ENCODE results near the gene SEC14L1. TPM values are rescaled to one million over a fixed set of nuclear protein-coding genes. Genes with fewer than 3 reads are reported as not detected.

Gene SEC14L1
- total RNA-seq, 1 experiment from 2014 or later, result 81.0 TPM

DNA sequence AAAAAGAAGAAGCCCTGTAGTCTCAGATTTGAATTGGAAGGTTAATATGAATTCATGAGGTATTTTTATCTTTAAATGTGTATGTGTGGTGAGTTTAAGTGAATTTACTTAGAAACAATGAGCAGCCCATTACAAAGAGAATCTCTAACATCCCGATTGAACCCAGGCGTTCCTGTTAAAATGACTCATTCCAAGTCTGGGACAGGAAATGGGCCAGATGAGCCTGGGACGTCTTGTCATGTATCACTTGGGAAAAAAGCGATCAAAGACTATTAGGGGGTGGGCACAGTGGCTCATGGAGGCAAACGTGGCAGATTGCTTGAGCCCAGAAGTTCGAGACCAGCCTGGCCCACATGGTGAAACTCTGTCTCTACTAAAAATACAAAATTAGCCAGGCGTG, 81.6 kb downstream of the SEC14L1 start (continued):
- TF ChIP-seq, protein P1, sequence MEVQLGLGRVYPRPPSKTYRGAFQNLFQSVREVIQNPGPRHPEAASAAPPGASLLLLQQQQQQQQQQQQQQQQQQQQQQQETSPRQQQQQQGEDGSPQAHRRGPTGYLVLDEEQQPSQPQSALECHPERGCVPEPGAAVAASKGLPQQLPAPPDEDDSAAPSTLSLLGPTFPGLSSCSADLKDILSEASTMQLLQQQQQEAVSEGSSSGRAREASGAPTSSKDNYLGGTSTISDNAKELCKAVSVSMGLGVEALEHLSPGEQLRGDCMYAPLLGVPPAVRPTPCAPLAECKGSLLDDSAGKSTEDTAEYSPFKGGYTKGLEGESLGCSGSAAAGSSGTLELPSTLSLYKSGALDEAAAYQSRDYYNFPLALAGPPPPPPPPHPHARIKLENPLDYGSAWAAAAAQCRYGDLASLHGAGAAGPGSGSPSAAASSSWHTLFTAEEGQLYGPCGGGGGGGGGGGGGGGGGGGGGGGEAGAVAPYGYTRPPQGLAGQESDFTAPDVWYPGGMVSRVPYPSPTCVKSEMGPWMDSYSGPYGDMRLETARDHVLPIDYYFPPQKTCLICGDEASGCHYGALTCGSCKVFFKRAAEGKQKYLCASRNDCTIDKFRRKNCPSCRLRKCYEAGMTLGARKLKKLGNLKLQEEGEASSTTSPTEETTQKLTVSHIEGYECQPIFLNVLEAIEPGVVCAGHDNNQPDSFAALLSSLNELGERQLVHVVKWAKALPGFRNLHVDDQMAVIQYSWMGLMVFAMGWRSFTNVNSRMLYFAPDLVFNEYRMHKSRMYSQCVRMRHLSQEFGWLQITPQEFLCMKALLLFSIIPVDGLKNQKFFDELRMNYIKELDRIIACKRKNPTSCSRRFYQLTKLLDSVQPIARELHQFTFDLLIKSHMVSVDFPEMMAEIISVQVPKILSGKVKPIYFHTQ (CRISPR knock-in tag; IDR thresholded peaks at IDR 0.05), result no peak
- TF ChIP-seq SMAD4 (CRISPR knock-in tag; IDR thresholded peaks at IDR 0.05), result no peak
- TF ChIP-seq NFYB (CRISPR knock-in tag; conservative IDR thresholded peaks at IDR 0.05; ENCODE audit: low read depth), result no peak

DNA sequence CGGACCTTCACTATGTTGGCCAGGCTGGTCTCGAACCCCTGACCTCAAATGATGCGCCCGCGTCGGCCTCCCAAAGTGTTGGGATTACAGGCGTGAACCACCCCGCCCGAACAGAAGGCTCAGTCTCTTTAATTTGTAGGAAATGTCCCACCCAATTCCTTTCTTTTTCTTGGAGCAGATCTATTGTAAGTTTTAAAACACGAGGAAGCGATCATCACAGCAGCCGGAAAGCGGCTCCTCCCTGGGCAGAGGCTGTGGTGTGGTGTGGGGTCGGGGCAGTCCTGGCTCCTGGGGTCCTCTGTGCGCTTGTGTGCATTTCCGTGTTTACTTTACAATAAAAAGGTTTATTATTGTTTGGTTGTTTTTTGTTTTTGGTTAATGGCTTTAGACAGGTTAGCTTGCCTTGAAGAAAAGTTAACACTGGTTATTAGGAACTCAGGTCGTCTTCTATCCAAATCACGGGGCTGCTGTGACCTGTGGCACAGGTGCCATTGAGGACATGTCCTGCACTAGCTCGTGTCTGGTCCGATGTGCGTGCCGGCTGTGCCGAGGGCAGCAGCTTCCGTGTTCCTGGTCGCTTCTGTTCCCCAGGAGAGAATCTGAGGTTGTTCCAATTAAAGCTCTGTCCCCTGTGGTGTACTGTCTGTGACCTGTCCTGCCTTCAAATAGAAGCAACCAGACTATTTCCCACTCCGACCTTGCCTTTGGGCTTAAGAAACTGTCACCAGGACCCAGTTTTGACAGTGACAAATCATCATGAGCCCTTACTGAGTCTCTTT, 83.1 kb downstream of the SEC14L1 start:
- H3K27me3 Mint-ChIP-seq (ENCODE audit: low read depth), result no peaks in the 10 kb centered on the region
- H3K27ac Mint-ChIP-seq, result no peak overlapping the region
- CTCF ChIA-PET, result interaction anchor here (1.2 kb wide), 1 partner anchor 9 kb away, joined by 7 read pairs; no protein-coding TSS in a partner anchor
- DNase-seq (ENCODE audit: low spot score) (no peak), ATAC-seq (no peak)
- H3K9me3 Mint-ChIP-seq, result no peaks in the 10 kb centered on the region
- TF ChIP-seq CREB1 (CRISPR knock-in tag; IDR thresholded peaks at IDR 0.05) (no peak), ATF1 (CRISPR knock-in tag; IDR thresholded peaks at IDR 0.05) (no peak), NR3C1 (CRISPR knock-in tag; conservative IDR thresholded peaks at IDR 0.05; ENCODE audit: low read depth) (no peak), GRHL2 (CRISPR knock-in tag; IDR thresholded peaks at IDR 0.05; ENCODE audit: insufficient replicate concordance, severe bottlenecking) (no peak), EMX1 (CRISPR knock-in tag; IDR thresholded peaks at IDR 0.05) (no peak), FOXP1 (CRISPR knock-in tag; IDR thresholded peaks at IDR 0.05; ENCODE audit: borderline replicate concordance) (no peak), ZNF423 (CRISPR knock-in tag; IDR thresholded peaks at IDR 0.05) (no peak), ZNF425 (CRISPR knock-in tag; conservative IDR thresholded peaks at IDR 0.05) (no peak), IRF1 (CRISPR knock-in tag; IDR thresholded peaks at IDR 0.05) (no peak), ZNF532 (CRISPR knock-in tag; IDR thresholded peaks at IDR 0.05; ENCODE audit: borderline replicate concordance) (no peak), NFYB (CRISPR knock-in tag; conservative IDR thresholded peaks at IDR 0.05; ENCODE audit: low read depth) (no peak), GTF2I (CRISPR knock-in tag; conservative IDR thresholded peaks at IDR 0.05) (no peak), ETV6 (CRISPR knock-in tag; IDR thresholded peaks at IDR 0.05) (no peak), TCF7 (CRISPR knock-in tag; IDR thresholded peaks at IDR 0.05; ENCODE audit: low read depth) (no peak)
- TF ChIP-seq, protein P2, sequence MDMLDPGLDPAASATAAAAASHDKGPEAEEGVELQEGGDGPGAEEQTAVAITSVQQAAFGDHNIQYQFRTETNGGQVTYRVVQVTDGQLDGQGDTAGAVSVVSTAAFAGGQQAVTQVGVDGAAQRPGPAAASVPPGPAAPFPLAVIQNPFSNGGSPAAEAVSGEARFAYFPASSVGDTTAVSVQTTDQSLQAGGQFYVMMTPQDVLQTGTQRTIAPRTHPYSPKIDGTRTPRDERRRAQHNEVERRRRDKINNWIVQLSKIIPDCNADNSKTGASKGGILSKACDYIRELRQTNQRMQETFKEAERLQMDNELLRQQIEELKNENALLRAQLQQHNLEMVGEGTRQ (CRISPR knock-in tag; IDR thresholded peaks at IDR 0.05), result no peak
- H3K4me3 Mint-ChIP-seq, result no peak overlapping the region
- H3K36me3 Mint-ChIP-seq, result peaks cover 5% of the 10 kb centered on the region; the same call in 1 of the 2 replicates
- POLR2A ChIA-PET, result no interaction called here
- peaks cover 7% of the 10 kb centered on the region; the same call in 1 of the 2 replicates for H3K4me1 Mint-ChIP-seq

Data from WTC11 (cell line).